ENCODE results near the gene GALNS.

GRCh38 chr16:88846088-88846487 lies 10.7 kb downstream of the GALNS start:
- no peak for TF ChIP-seq CTCF (IDR thresholded peaks at IDR 0.05)
- no peak for TF ChIP-seq POLR2A (IDR thresholded peaks at IDR 0.05)

All from adrenal gland (tissue), 5 donors.